Measurements from ENCODE around the gene GJA4.

GRCh38 chr1:34770891-34771504 is 21.8 kb upstream of the GJA4 start:
- no peak for TF ChIP-seq POLR2A (IDR thresholded peaks at IDR 0.05)
- no peak for TF ChIP-seq CTCF (IDR thresholded peaks at IDR 0.05)
- no peak for TF ChIP-seq EP300 (IDR thresholded peaks at IDR 0.05)
- no peak for TF ChIP-seq POLR2AphosphoS5 (IDR thresholded peaks at IDR 0.05)

Data from sigmoid colon (tissue), 4 donors.